Measurements from ENCODE around the gene KCNA4.
"Not testable (repeated sequence)": the region's sequence is repeated elsewhere in the genome, so short reads cannot be mapped to it uniquely, and the experiment has no call there.

KCNA4 gene

GRCh38 chr11:29975580-29975979 lies 41.2 kb downstream of the KCNA4 start:
- H3K9me3 ChIP-seq, result not testable (repeated sequence)

DNA sequence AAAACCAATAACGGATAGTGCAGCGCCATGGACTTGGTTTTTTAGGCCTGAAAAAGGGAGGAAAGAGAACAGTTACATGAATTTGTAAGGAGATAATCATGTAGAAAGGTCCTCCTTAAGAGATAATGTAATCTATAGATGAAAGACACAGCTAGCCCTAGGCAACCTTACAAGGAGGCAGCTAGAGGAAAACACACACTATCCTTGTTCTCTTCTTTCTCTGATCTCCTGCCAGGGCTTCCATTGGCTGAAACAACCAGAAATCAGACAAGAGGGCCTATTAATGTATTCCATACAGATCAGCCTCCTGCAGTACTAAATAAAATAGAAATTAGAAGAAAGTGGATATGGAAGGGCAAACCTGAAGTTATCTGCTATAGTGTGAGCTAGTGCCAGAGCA lies 53.0 kb downstream of the KCNA4 start:
- Histone ChIP-seq H3K9me3 (no peaks in the 10 kb centered on the region), H3K4me1 (peaks cover 6% of the 10 kb centered on the region; the same call in 1 of the 2 replicates), H3K4me3 (no peak overlapping the region), H3K36me3 (replicated peaks) (no peaks in the 10 kb centered on the region), H3K27me3 (ENCODE audit: low read depth) (no peaks in the 10 kb centered on the region)
- no peak for DNase-seq (ENCODE audit: low spot score in 2 of 2)
- in situ Hi-C loops (cut with MboI; ENCODE audit: low sequenced_read_pairs), result no loop called here

More at GRCh38 chr11:29975580-29975979, 41.2 kb downstream of the KCNA4 start:
- H3K27me3 ChIP-seq (ENCODE audit: low read depth); H3K36me3 ChIP-seq (replicated peaks); in situ Hi-C loops (cut with MboI; ENCODE audit: low sequenced_read_pairs); H3K4me1 ChIP-seq; DNase-seq (ENCODE audit: low spot score in 2 of 2); H3K4me3 ChIP-seq: not testable (repeated sequence)

DNA sequence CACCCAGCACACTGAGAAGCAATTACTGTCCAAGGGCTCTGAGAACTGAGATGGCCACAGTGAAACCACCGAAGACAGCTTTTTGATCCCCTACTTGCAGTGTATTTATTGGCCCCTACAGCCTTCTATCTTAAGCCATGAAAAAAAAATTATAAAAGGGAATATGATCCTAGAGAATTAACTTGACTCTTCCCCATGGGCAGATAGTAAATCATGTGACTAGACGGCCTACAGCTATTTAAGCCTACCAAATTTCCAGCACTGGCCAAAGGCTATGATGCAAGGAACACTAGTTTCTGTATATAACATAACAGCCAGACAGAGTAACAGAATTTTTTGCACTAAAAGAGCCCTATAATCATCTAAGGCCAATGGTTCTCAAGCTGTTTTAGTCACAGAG lies 53.8 kb downstream of the KCNA4 start:
- Histone ChIP-seq H3K4me1 (peaks cover 6% of the 10 kb centered on the region; the same call in 1 of the 2 replicates), H3K9me3 (no peaks in the 10 kb centered on the region), H3K36me3 (replicated peaks) (no peaks in the 10 kb centered on the region), H3K27me3 (ENCODE audit: low read depth) (no peaks in the 10 kb centered on the region), H3K4me3 (no peak overlapping the region)
- in situ Hi-C loops (cut with MboI; ENCODE audit: low sequenced_read_pairs), result no loop called here
- no peak for DNase-seq (ENCODE audit: low spot score in 2 of 2)

GRCh38 chr11:29962243-29962642 lies 54.6 kb downstream of the KCNA4 start:
- Histone ChIP-seq H3K4me1 (peaks cover 6% of the 10 kb centered on the region; the same call in 1 of the 2 replicates), H3K27me3 (ENCODE audit: low read depth) (no peaks in the 10 kb centered on the region), H3K4me3 (no peak overlapping the region), H3K36me3 (replicated peaks) (no peaks in the 10 kb centered on the region), H3K9me3 (no peaks in the 10 kb centered on the region)
- DNase-seq (ENCODE audit: low spot score in 2 of 2), result peak; percentile 29 to 60
- in situ Hi-C loops (cut with MboI; ENCODE audit: low sequenced_read_pairs), result no loop called here
